Activated gamma-delta T cell treated with anti-CD3 and anti-CD28 coated beads, Interleukin-2, amount 50 U/mL, for 16 hours (primary cell): ENCODE measurements around the gene RPA3.

Experiments used
- DNase-seq: peaks from one replicate; pipeline ENCODE4 v3.0.0-alpha.2; 2020; ENCODE audit warnings: low read depth

Gene RPA3

GRCh38 chr7:7732621-7733281 is 14.3 kb upstream of the RPA3 start:
- no peak for DNase-seq

DNA sequence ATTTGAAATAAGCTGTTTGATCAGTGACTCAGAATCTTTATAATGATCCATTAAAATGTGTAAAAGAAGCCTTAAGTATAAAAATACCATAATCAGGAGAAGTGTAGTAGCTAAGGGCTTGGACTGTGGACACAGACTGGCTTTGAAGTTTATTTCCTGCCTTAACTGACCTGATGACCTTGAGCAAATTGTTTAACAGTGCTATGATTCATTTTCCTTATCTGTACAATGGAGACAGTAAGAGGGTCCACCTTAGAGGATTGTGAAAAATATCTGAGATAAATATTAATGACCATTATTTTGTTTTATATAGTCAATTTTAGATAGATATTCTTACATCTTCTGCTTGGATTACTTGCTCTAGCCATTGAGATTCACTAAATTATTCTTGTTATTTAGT is 13.3 kb upstream of the RPA3 start:
- DNase-seq = no peak

- no peak for DNase-seq
Observed at GRCh38 chr7:7720750-7721621, 2.6 kb upstream of the RPA3 start.

- DNase-seq = no peak
Observed at GRCh38 chr7:7720193-7720592, 1.8 kb upstream of the RPA3 start.

DNA sequence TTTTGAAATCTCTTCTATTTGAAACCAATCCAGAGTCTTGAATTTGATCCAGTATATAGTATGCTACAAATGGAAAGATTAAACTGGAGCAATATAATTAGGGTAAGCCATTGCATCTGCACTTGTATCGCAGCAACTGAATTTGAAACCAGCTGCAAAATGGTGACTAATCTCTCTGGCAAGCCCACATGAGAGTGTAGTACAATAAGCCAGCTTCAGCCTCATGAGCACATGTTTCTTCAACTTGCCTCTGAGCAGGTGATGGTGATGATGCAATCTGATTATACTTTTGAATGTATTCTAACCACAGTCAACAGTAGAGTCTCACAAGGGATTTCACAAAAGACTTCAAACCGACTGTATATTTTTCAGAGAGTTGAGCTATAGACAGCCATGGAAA is 829 bp upstream of the RPA3 start:
- peak; percentile 14 for DNase-seq

DNA sequence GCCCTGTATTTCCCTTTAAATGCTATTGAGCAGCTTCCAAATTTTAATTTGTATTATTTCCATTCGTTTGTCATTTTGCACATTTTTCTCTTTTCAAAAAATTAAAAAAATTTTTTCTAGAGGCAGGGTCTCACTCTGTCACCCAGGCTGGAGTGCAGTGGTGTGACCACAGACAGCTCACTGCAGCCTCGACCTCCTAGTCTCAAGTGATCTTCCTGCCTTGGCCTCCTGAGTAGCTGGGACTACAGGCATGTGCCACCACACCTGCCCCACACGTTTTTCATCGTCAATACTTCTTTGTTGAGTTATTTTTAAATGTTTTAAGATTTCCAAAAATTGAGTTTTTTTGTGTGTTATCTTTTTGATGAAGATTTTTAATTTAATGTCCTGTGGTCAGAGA is 4.7 kb downstream of the RPA3 start:
- DNase-seq = no peak

GRCh38 chr7:7710469-7710868 is 7.9 kb downstream of the RPA3 start:
- no peak for DNase-seq

DNA sequence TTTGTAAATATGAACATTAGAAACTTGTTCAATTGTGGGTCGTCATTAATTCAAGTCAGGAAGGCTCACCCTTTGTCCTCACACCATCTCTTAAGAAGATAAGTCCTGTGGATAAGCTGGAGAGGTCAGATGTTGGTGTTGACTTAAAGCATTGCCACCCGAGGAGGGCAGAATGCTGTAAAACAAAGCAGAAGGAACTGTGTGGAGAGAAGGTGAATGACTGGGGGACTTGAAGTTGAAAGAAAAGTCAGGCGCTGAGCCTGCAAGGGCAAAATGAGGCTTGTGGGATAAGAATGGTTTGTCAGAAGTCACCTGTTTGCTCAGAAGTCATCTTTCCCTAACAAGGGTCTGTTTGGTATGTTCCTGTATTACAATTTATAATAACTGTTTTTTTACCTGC is 9.1 kb downstream of the RPA3 start:
- DNase-seq = no peak

DNA sequence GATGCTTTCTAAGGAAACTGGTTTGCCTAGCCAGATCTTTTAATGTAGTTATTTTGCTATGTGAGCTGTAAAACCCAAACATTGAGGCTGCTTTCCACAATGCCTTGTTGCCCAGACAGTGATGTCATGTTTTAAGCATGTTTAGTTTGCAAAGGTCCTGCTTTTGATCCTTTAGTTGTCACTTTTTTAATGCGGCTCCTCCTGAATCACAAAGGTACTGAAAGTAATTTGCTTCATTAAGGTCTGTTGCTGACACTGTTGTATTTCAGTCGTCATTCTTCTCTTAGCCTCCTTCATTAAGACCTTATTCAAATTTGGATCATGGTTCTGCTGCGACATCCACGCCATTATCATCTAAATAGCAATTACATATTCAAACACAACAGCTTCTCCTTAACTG is 10.6 kb downstream of the RPA3 start:
- DNase-seq = no peak

DNA sequence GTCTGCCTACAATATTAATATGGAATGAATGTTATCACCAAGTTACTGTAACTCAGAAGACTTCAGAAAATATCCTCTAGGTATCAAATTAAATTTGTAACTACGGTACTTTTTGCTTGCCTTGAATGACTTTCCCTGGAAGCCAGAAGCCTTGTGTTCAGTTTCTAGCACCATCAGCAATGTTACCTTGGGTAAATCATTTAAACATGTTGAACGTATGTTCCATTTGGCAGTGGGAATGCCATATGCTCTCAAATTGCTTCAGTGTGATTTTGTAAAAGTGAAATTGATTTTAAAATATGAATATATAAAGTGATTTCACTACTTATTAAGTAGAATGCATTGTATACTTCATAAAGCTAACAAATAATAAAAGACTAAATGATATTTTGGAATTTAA is 11.2 kb downstream of the RPA3 start:
- DNase-seq = no peak

DNA sequence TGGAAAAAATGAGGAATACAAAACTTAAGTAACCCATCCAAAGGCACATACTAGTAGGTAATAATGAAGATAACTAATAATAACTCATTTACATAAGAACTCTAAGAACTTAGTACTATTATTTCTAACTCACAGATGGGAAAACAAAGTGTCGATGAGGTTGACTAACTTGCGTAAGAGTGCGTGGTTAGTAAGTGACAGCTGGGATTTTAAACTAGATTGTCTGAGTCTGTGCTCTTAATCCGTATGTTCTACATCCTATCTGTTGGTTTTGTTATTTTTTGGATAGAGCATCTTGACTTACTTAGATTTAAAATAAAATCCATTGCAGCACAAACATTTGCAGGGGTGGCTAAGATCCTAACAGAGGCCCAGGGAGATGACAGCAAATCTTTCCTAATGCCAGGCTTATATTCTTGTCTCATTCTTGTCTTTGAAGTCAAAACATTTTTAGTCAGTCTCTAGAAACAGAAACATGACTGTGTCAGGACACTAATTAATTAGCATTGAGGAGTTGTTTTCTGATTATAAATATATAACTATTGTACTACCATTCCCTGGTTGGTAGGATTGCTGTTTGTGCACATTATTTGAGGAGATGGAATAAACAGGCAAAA is 11.7 kb downstream of the RPA3 start:
- no peak for DNase-seq

DNA sequence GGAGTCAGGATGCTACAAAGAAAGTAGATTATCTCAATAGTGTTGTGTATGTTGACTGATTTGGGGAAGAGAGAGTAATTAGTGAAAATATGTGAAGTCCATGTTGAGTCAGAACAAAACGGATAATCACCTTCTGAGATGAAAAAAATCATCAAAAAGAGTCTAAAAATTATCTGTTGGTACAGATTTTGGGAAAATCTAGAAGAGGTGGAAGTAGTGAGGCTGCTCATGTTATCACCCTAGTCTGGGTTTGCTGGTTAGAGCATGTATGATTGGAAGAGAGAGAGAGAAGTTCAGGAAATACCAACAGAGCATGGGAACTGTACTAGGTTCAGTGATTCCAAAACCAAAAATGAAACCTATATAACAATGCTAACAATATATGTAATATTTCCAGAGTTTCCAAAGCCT is 12.3 kb downstream of the RPA3 start:
- no peak for DNase-seq

GRCh38 chr7:7705318-7705717 is 13.1 kb downstream of the RPA3 start:
- no peak for DNase-seq

DNA sequence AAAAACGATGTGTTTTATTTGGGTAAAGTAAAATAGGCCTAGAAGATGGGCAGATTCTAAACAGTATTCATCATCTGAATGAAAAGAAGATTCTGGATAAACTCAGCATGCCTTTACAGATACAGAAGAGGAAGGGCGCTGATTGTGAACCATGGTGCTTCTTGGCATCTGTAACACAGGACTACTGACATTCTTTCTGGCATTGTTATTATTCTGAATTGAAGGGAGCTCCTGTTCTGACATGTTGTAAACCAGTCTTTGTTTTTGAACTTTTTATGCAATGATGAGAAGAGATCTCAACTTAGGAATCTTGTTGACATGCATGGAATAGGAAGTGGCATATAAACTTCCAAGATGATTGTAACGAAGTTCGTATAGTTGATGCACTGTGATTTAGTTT is 13.5 kb downstream of the RPA3 start:
- DNase-seq = no peak

DNA sequence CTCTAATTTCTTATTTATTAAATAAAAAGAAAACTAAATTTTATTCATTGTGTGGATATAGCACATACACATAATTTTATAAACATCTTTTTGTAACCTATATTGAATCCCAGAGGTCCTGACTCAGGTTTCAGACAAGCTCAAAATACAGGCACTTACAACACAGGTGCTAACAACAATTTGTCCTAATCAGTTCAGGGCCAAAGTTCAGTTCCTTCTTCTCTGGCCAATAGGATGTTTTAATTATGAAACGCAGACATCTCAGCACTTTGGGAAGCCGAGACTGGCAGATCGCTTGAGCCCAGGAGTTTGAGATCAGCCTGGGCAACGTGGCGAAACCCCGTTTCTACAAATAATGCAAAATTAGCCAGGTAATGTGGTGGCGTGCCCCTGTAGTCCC is 15.0 kb downstream of the RPA3 start:
- no peak for DNase-seq

DNA sequence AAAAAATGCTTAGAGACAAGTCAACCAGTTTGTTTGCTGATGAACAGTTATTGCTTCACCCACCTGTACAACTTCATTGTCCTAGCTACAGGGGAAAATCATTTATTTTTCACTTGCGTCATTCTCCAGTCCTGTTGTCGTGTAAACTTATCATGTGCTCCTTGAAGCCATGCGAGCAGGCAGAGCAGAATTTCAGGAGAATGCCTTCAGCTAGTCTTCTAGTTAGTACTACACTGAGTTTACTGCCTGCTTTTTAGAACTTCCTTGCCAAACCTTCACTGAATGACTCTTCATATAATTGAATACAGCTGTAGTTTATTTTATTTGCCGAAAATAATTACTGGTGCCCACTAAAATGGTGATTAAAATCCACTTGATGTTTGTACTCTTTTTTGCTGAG is 15.6 kb downstream of the RPA3 start:
- DNase-seq = no peak

- DNase-seq = no peak
Observed at GRCh38 chr7:7701527-7701926, 16.9 kb downstream of the RPA3 start.

DNA sequence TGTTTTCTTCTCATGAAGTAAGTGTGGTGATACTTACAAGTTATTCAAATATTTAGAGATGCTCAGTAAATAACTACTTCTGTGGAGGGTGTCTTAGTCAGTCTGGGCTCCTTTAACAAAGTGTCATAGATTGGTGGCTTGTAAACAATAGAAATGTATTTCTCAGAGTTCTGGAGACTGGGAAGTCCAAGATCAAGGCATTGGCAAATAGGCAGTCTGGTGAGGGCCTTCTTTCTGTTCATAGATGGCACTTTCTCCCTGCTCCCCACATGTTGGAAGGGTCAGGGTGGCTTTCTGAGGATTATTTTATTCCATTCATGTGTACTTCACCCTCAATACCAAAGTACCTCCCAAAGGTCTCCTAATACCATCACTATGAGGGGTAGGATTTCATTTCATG is 18.4 kb downstream of the RPA3 start:
- no peak for DNase-seq

- no peak for DNase-seq
Observed at GRCh38 chr7:7699380-7699779, 19.0 kb downstream of the RPA3 start.

- no peak for DNase-seq
Observed at GRCh38 chr7:7698930-7699329, 19.5 kb downstream of the RPA3 start.

DNA sequence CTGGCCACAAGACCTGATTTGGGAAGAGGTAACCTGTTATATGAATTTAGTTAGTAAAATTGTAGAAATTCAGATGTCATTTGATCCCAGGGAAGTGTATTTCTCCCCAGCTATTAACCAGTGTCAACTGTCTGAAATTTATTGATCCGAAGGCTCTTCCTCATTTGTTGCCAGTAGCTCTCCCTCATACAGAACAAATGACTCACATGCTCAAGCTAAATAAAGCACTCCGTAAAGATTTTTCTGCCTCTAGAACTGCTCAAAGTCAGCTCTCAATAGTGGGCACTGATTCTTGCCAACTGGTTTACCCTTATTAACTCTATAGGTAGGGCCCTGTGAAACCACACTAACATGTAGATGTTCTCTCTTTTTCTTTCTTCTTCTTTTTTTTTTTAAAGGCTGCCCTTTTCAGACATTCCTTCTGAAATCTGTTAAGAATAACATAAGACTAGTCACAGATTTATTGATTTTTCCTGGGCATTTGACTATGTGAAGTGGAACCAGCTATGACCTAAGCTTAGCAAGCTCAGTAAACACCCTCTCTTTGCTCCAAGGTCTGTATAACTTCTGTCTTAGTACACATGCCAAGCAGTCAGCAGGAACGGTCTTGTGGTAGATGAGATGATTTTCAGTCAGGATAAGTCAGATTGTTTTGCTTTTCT is 21.8 kb downstream of the RPA3 start:
- no peak for DNase-seq

DNA sequence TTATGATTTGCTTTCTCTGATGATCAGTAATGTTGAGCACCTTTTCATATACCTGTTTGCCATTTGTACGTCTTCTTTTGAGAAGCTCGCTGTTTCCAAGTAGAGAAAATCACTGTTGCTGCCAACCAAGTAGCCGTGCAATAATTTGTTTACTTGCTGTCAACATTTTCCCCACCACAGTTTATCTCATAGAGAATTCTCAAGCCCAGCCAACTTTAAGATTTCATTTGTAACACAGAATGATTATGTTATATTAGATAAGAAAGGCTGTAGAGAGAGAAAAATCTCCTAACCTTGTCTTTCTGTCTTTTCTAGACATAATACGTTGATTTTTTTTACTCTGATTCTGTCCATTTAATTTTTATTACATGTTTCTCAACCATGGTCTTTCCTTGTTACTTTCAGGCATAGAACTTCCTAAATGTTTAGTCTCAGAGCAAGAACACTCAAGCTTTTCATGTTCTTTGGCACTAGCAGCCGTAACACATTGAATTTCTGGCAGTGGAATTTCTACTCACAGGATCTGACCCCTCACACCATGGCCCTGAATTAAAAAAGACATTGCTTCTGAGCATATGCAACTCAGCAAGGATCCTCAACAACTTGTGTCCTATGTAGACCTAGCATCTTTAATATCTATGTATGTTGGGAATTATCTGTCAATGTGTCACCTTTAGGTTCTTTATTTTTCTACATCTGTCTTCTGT is 23.1 kb downstream of the RPA3 start:
- no peak for DNase-seq
